ENCODE measurements around the gene SLC4A1AP.

DNA sequence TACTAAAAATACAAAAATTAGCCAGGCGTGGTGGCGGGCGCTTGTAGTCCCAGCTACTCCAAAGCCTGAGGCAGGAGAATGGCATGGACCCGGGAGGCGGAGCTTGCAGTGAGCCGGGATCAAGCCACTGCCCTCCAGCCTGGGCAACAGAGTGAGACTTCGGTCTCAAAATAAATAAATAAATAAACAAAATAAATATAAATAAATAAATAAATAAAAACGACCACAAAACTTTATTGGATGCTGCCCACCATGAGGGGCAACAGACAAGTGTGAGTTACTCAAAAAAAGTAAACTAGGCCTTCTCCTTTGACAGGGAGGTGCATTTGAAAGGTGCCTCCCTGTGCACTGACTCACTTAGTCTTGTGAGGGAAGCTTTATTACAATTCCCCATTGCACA is 50.4 kb downstream of the SLC4A1AP start:
- TF ChIP-seq CTCF (IDR thresholded peaks at IDR 0.05; ENCODE audit: insufficient read depth, low read length) (no peak), REST (IDR thresholded peaks at IDR 0.05; ENCODE audit: insufficient replicate concordance, low read depth) (no peak), POLR2AphosphoS5 (IDR thresholded peaks at IDR 0.05; ENCODE audit: low read depth) (no peak), GABPA (IDR thresholded peaks at IDR 0.05; ENCODE audit: low read depth) (no peak)
